GM12878 (cell line): ENCODE measurements around the gene GH2. TPM values are rescaled to one million over a fixed set of nuclear protein-coding genes. Genes with fewer than 3 reads are reported as not detected.
"Not testable (repeated sequence)": the region's sequence is repeated elsewhere in the genome, so short reads cannot be mapped to it uniquely, and the experiment has no call there.

Experiments used
- ATAC-seq: fragments of 200-7000 bp; cut with Tn5 transposase; 3 replicates; pipeline ENCODE4 v1.9.1; 2020; ENCODE audit warnings: mild to moderate bottlenecking, moderate library complexity
- BruUV-seq: library from RNA; stranded (reverse); fragments of 400-500 nt; replicated peaks from 2 replicates; lab custom pipeline; 2021; lab: Mats Ljungman, UMichigan
- CTCF ChIA-PET: fragments of 300-600 bp; sonication (Branson Sonifier 250); formaldehyde crosslinking; extraction: SDS; loops from one replicate; lab custom pipeline; 2021; ENCODE audit warnings: inconsistent platforms; lab: Yijun Ruan, JAX
- POLR2A ChIA-PET: fragments of 350-600 bp; formaldehyde crosslinking; extraction: SDS; loops from one replicate; lab custom pipeline; 2021; ENCODE audit warnings: inconsistent platforms; lab: Charles Lee
- RAD21 ChIA-PET: fragments of 300-600 bp; sonication (Branson Sonifier 250); formaldehyde crosslinking; loops from one replicate; lab custom pipeline; 2023; ENCODE audit warnings: antibody characterized with exemption; ENCODE audit not compliant: unreplicated experiment; lab: Charles Lee
- SMC1A ChIA-PET: fragments of 300-600 bp; sonication (Branson Sonifier 250); formaldehyde crosslinking; loops from one replicate; lab custom pipeline; 2023; ENCODE audit not compliant: unreplicated experiment, uncharacterized antibody; lab: Charles Lee
- DNase-seq: peaks from one replicate; pipeline ENCODE4 v3.0.0-alpha.2; 2011; ENCODE audit warnings: low read depth, low spot score
- FAIRE-seq: peaks from 3 replicates; lab custom pipeline; 2011; peaks lifted over from hg19 to GRCh38; lab: Jason Lieb, UNC
- H2AFZ ChIP-seq: 2 replicates; pipeline ENCODE4 v1.6.0; 2011; ENCODE audit warnings: low read depth, low read length, control low read depth; ENCODE audit not compliant: control insufficient read depth
- H3K27ac ChIP-seq: 2 replicates; pipeline ENCODE4 v1.5.1; 2011; ENCODE audit warnings: control low read depth; ENCODE audit not compliant: control insufficient read depth, insufficient read depth
- H3K27me3 ChIP-seq, 2 experiments: replicated peaks in 1 of 2; 2 replicates each; pipeline versions ENCODE4 v1.6.0 to v1.6.1; 2011; ENCODE audit warnings: low read length in 1 of 2; ENCODE audit not compliant: control insufficient read depth in 2 of 2, insufficient read depth in 2 of 2
- H3K36me3 ChIP-seq, 2 experiments: 2 replicates each; pipeline ENCODE4 v1.5.1; 2011; ENCODE audit warnings: low read length in 1 of 2; ENCODE audit not compliant: control insufficient read depth in 2 of 2, insufficient read depth in 2 of 2
- H3K4me1 ChIP-seq: 2 replicates; pipeline ENCODE4 v1.6.1; 2011; ENCODE audit warnings: mild to moderate bottlenecking, low read length, moderate library complexity, mixed read lengths; ENCODE audit not compliant: control insufficient read depth, insufficient read depth
- H3K4me2 ChIP-seq: 2 replicates; pipeline ENCODE4 v1.6.0; 2011; ENCODE audit warnings: control low read depth; ENCODE audit not compliant: control insufficient read depth, insufficient read depth
- H3K4me3 ChIP-seq: fragments of 200-600 bp; sonication (generic); 2 replicates; pipeline ENCODE4 v1.5.1; 2016
- H3K79me2 ChIP-seq: 2 replicates; pipeline ENCODE4 v1.6.0; 2011; ENCODE audit warnings: low read length; ENCODE audit not compliant: control insufficient read depth, insufficient read depth
- H3K9ac ChIP-seq: 2 replicates; pipeline ENCODE4 v1.8.0; 2011; ENCODE audit warnings: low read length, control low read depth, mixed read lengths; ENCODE audit not compliant: control insufficient read depth, insufficient read depth
- H3K9me3 ChIP-seq: replicated peaks from 3 replicates; pipeline ENCODE4 v1.5.1; 2011; ENCODE audit warnings: mild to moderate bottlenecking, low read length; ENCODE audit not compliant: control insufficient read depth, insufficient read depth
- H4K20me1 ChIP-seq: 2 replicates; pipeline ENCODE4 v1.6.0; 2011; ENCODE audit not compliant: control insufficient read depth, insufficient read depth
- WGBS: methylation state at CpG from one replicate; pipeline ENCODE4 v1.1.6; 2016; ENCODE audit warnings: low lambda C conversion rate; ENCODE audit not compliant: insufficient replicate concordance, insufficient coverage; ENCODE audit errors: missing lambda C conversion rate; 5-methylcytosine and 5-hydroxymethylcytosine counted together
- in situ Hi-C: fragments of 300-500 bp; cut with MboI; formaldehyde crosslinking; loops from 9 replicates; pipeline ENCODE4 v1.14.3; 2018; ENCODE audit warnings: mixed read lengths
- intact Hi-C: fragments of 100-400 bp; cut with micrococcal nuclease; formaldehyde crosslinking; loops from one replicate; pipeline ENCODE4 v1.14.2; 2022; ENCODE audit not compliant: unreplicated experiment
- polyA plus RNA-seq, 11 experiments: library from polyadenylated mRNA; depleted of rRNA in 4 of 11; unstranded in 6 of 11; stranded (reverse) in 5 of 11; fragments of >200 nt; fragmentation: Nextera tagmentation in 4 of 11; fragmentation: Illumina TruSeq in 1 of 11; extraction: Ambion mirVana in 4 of 11; extraction: Trizol in 1 of 11; gene quantifications; 1 replicate in 1 of 11; 2 replicates in 10 of 11; pipeline versions ENCODE4 v1.2.1 to v1.2.3, GENCODE V29; 2011 to 2016; ENCODE audit warnings: inconsistent platforms in 2 of 11, missing spikeins in 2 of 11, low read depth in 1 of 11
- total RNA-seq, 4 experiments: library from RNA; depleted of rRNA in 3 of 4; stranded (reverse); fragments of >200 nt in 3 of 4; fragmentation: Illumina TruSeq in 1 of 4; extraction: Trizol in 1 of 4; gene quantifications; 2 replicates each; pipeline versions ENCODE4 v1.2.1 to v1.2.3, GENCODE V29; 2013 to 2021

GH2 gene
- total and polyA plus RNA-seq, 10 of the 15 experiments (the other 5 are each of a cell fraction or from before 2014, with no cell fraction given): not detected

DNA sequence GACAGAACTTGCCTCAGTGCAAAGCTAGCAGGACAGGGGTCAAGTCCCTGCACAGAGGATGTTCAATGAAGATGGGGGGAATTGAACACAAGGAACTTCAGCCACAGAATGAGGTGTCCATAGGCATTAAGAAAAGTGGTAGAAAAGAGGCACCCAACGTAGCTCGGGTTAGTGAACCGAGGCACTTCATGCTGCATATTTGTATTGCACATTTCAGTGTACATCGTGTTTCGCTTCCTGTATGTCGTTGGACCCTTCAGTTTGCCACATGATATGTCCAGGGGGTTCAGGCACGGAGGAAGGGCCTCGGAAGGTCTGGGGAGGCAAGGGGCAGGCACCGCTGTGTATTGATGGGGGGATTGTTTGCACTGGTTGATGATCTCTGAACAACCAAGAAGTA is 3.3 kb downstream of the GH2 start:
- peak; percentile 35; the same call in 2 of the 3 replicates for ATAC-seq
- FAIRE-seq, H3K9me3 ChIP-seq, H3K79me2 ChIP-seq, H3K27ac ChIP-seq, intact Hi-C loops, RAD21 ChIA-PET, H3K36me3 ChIP-seq, H3K4me1 ChIP-seq, H4K20me1 ChIP-seq, BruUV-seq, H3K9ac ChIP-seq, H2AFZ ChIP-seq, H3K27me3 ChIP-seq, DNase-seq, POLR2A ChIA-PET, in situ Hi-C loops, H3K4me3 ChIP-seq: not testable (repeated sequence)
- WGBS: 7% methylated on average over 9 of the region's 9 CpGs
- CTCF ChIA-PET: interaction anchor here (0.9 to 3.8 kb wide), 4 partner anchors 11 to 27 kb away, joined by 3 to 20 read pairs (median 4); no protein-coding TSS in a partner anchor
- 0 out of 2 replicates have a peak overlapping the region, but pooled peaks have one; percentile 7 for H3K4me2 ChIP-seq
- SMC1A ChIA-PET: interaction anchor here (0.7 kb wide), 1 partner anchor 13 kb away, joined by 3 read pairs; no protein-coding TSS in a partner anchor

DNA sequence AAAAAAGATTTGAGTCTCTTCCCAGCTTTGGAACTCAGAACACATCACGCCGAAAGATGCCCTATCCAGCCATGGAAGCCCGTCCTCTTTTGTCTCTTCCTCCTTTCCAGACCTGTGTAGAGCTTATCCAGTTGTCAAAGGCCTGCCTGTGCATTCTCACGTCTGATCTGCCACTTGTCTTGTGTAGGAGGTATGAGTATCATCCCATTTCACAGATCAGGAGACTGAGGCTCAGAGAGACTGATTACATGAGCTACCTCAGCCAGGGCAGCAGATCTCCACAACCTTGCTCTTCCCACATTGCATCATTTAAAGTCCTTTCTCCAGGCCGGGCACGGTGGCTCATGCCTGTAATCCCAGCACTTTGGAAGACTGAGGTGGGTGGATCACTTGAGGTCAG is 7.1 kb downstream of the GH2 start:
- FAIRE-seq, H3K4me1 ChIP-seq, H3K9me3 ChIP-seq, BruUV-seq, ATAC-seq, H3K27me3 ChIP-seq, H3K4me2 ChIP-seq, in situ Hi-C loops, intact Hi-C loops, DNase-seq, H3K9ac ChIP-seq, POLR2A ChIA-PET, RAD21 ChIA-PET, H2AFZ ChIP-seq, H3K27ac ChIP-seq, H3K36me3 ChIP-seq, H4K20me1 ChIP-seq, H3K79me2 ChIP-seq, H3K4me3 ChIP-seq: not testable (repeated sequence)
- 24% methylated on average over 6 of the region's 6 CpGs for WGBS
- ChIA-PET CTCF (interaction anchor here (0.6 to 1.4 kb wide), 6 partner anchors 9 to 259 kb away, joined by 3 to 6 read pairs (median 4); no protein-coding TSS in a partner anchor), SMC1A (interaction anchor here (0.6 kb wide), 1 partner anchor 75 kb away, joined by 3 read pairs; no protein-coding TSS in a partner anchor)
